Stimulated activated CD4-positive, alpha-beta T cell treated with anti-CD3 and anti-CD28 coated beads, Interleukin-2, amount 100 ng/mL, for 4 hours (primary cell): ENCODE results near the gene KRT17.
"Not testable (repeated sequence)": the region's sequence is repeated elsewhere in the genome, so short reads cannot be mapped to it uniquely, and the experiment has no call there.

ENCODE experiments used
- DNase-seq: peaks from one replicate; pipeline ENCODE4 v3.0.0-alpha.2; 2020; ENCODE audit warnings: low read depth

Gene KRT17

GRCh38 chr17:41619927-41620582 lies 4.3 kb downstream of the KRT17 start:
- not testable (repeated sequence) for DNase-seq

- DNase-seq: no peak
Measured at GRCh38 chr17:41619036-41619926, 5.1 kb downstream of the KRT17 start.

GRCh38 chr17:41618341-41619035 lies 5.9 kb downstream of the KRT17 start:
- no peak for DNase-seq

GRCh38 chr17:41617698-41618097 lies 6.7 kb downstream of the KRT17 start:
- DNase-seq: no peak

GRCh38 chr17:41617136-41617535 lies 7.2 kb downstream of the KRT17 start:
- no peak for DNase-seq

- DNase-seq: not testable (repeated sequence)
Measured at GRCh38 chr17:41616486-41616885, 7.9 kb downstream of the KRT17 start.

GRCh38 chr17:41615454-41615853 lies 8.9 kb downstream of the KRT17 start:
- DNase-seq: no peak

GRCh38 chr17:41614767-41615166 lies 9.6 kb downstream of the KRT17 start:
- DNase-seq: not testable (repeated sequence)

- no peak for DNase-seq
Measured at GRCh38 chr17:41614098-41614497, 10.3 kb downstream of the KRT17 start.

GRCh38 chr17:41613277-41614082 lies 10.9 kb downstream of the KRT17 start:
- no peak for DNase-seq

- not testable (repeated sequence) for DNase-seq
Measured at GRCh38 chr17:41612376-41613160, 11.8 kb downstream of the KRT17 start, which contains the start of gene KRT16. Gene KRT16 (minus strand): TSS chr17:41612767. CDS start chr17:41612688, 79 bp downstream.

GRCh38 chr17:41610965-41611640 lies 13.3 kb downstream of the KRT17 start:
- no peak for DNase-seq

GRCh38 chr17:41610061-41610517 lies 14.3 kb downstream of the KRT17 start:
- not testable (repeated sequence) for DNase-seq

- not testable (repeated sequence) for DNase-seq
Measured at GRCh38 chr17:41606930-41607329, 17.4 kb downstream of the KRT17 start.

GRCh38 chr17:41602524-41602923 lies 21.9 kb downstream of the KRT17 start:
- DNase-seq: no peak

- no peak for DNase-seq
Measured at GRCh38 chr17:41600318-41600717, 24.1 kb downstream of the KRT17 start.

- DNase-seq: no peak
Measured at GRCh38 chr17:41599680-41600079, 24.7 kb downstream of the KRT17 start.

GRCh38 chr17:41595585-41595984 lies 28.8 kb downstream of the KRT17 start:
- no peak for DNase-seq

- DNase-seq: no peak
Measured at GRCh38 chr17:41594363-41594915, 29.9 kb downstream of the KRT17 start.
